Tibial nerve (tissue), 4 donors: Measurements from ENCODE around the gene LRTM1. TPM values are rescaled to one million over a fixed set of nuclear protein-coding genes. Genes with fewer than 3 reads are reported as not detected.

Experiments
- DNase-seq, 2 donors: peaks; one replicate each; pipeline ENCODE4 v3.0.0-alpha.2; 2019; ENCODE audit warnings: low spot score in 2 of 2
- H3K27ac ChIP-seq, 4 donors: fragments of 200-600 bp; sonication (generic) in 3 of 4; one replicate each; pipeline ENCODE4 v1.5.1; 2017 to 2019; ENCODE audit warnings: mild to moderate bottlenecking in 1 of 4
- H3K27me3 ChIP-seq, 2 donors: fragments of 200-600 bp; sonication (generic) in 1 of 2; one replicate each; pipeline versions ENCODE4 v1.5.1 to v1.6.0; 2017 to 2019
- H3K36me3 ChIP-seq, 3 donors: fragments of 200-600 bp; sonication (generic); one replicate each; pipeline ENCODE4 v1.5.1; 2018 to 2019
- H3K4me1 ChIP-seq, 4 donors: fragments of 200-600 bp; sonication (generic) in 3 of 4; one replicate each; pipeline ENCODE4 v1.5.1; 2017 to 2019
- H3K4me3 ChIP-seq, 4 donors: fragments of 200-600 bp; sonication (generic) in 3 of 4; one replicate each; pipeline ENCODE4 v1.5.1; 2017 to 2019; ENCODE audit warnings: mild to moderate bottlenecking in 1 of 4, moderate library complexity in 1 of 4
- H3K9me3 ChIP-seq, 4 donors: fragments of 200-600 bp; sonication (generic) in 3 of 4; one replicate each; pipeline ENCODE4 v1.5.1; 2017 to 2019
- EP300 ChIP-seq, 2 donors: sonication (generic); formaldehyde crosslinking; IDR thresholded peaks; one replicate each; pipeline ENCODE4 v1.6.1; 2017; ENCODE audit warnings: antibody characterized with exemption in 2 of 2, mild to moderate bottlenecking in 1 of 2
- POLR2A ChIP-seq, 2 donors: fragments of 450-650 bp; IDR thresholded peaks; one replicate each; pipeline ENCODE4 v1.6.1; 2017; ENCODE audit warnings: antibody characterized with exemption in 2 of 2, mild to moderate bottlenecking in 2 of 2, moderate library complexity in 2 of 2
- WGBS, 2 donors: methylation state at CpG; one replicate each; pipeline ENCODE4 v1.1.5; 2018; 5-methylcytosine and 5-hydroxymethylcytosine counted together
- total RNA-seq, 4 donors: library from RNA; depleted of rRNA; stranded (reverse); fragments of >200 nt; gene quantifications; one replicate each; pipeline ENCODE4 v1.1.0, GENCODE V29; 2016
- TF ChIP-seq, protein P1 (sequence below), 5 experiments: fragments of 200-600 bp in 3 of 5; fragments of 450-650 bp in 2 of 5; sonication (generic) in 3 of 5; IDR thresholded peaks; one replicate each; pipeline ENCODE4 v1.5.1; 2016 to 2019; ENCODE audit warnings: antibody characterized with exemption in 5 of 5, mild to moderate bottlenecking in 3 of 5, moderate library complexity in 2 of 5

LRTM1 gene
- total RNA-seq, 4 donors from 2014 or later: not detected

GRCh38 chr3:54870423-54870822 is 57.4 kb downstream of the LRTM1 start:
- no peaks in the 10 kb centered on the region for H3K9me3 ChIP-seq
- 31 to 34% methylated on average over 7 of the region's 7 CpGs for WGBS, 2 donors

More at GRCh38 chr3:54870423-54870822, 57.4 kb downstream of the LRTM1 start:
- Histone ChIP-seq H3K4me3 (no peak overlapping the region), H3K27ac (no peak overlapping the region), H3K4me1 (no peaks in the 10 kb centered on the region), H3K36me3 (no peaks in the 10 kb centered on the region), H3K27me3 (no peaks in the 10 kb centered on the region)
- TF ChIP-seq, protein P1, sequence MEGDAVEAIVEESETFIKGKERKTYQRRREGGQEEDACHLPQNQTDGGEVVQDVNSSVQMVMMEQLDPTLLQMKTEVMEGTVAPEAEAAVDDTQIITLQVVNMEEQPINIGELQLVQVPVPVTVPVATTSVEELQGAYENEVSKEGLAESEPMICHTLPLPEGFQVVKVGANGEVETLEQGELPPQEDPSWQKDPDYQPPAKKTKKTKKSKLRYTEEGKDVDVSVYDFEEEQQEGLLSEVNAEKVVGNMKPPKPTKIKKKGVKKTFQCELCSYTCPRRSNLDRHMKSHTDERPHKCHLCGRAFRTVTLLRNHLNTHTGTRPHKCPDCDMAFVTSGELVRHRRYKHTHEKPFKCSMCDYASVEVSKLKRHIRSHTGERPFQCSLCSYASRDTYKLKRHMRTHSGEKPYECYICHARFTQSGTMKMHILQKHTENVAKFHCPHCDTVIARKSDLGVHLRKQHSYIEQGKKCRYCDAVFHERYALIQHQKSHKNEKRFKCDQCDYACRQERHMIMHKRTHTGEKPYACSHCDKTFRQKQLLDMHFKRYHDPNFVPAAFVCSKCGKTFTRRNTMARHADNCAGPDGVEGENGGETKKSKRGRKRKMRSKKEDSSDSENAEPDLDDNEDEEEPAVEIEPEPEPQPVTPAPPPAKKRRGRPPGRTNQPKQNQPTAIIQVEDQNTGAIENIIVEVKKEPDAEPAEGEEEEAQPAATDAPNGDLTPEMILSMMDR (IDR thresholded peaks at IDR 0.05): peak in 3 of 5 experiments; percentile 16 to 45 (median 24)
- TF ChIP-seq POLR2A (IDR thresholded peaks at IDR 0.05) (no peak), EP300 (IDR thresholded peaks at IDR 0.05) (no peak)
- DNase-seq: peak in 1 of 2 donors; percentile 21
